B cell (primary cell): ENCODE data around the gene GPC3. TPM values are rescaled to one million over a fixed set of nuclear protein-coding genes. Genes with fewer than 3 reads are reported as not detected.

Experiments used
- ATAC-seq: fragments of 200-7000 bp; cut with Tn5 transposase; one replicate; pipeline ENCODE4 v1.10.0; 2021; ENCODE audit warnings: low read depth, mild to moderate bottlenecking, moderate number of reproducible peaks, moderate library complexity
- CTCF ChIA-PET: fragments of 350-600 bp; sonication (Branson Sonifier 250); formaldehyde crosslinking; loops from one replicate; lab custom pipeline; 2021; ENCODE audit warnings: antibody characterized with exemption, inconsistent platforms; lab: Charles Lee
- POLR2A ChIA-PET: fragments of 350-600 bp; sonication (Branson Sonifier 250); formaldehyde crosslinking; loops from one replicate; lab custom pipeline; 2021; ENCODE audit warnings: antibody characterized with exemption; lab: Charles Lee
- DNase-seq: peaks from one replicate; pipeline ENCODE4 v3.0.0; 2013
- H2AFZ ChIP-seq: 2 replicates; pipeline ENCODE4 v1.6.1; 2012; ENCODE audit warnings: mild to moderate bottlenecking, low read depth, low read length; ENCODE audit not compliant: insufficient read depth, poor library complexity, severe bottlenecking
- H3K27ac ChIP-seq, 2 donors: 1 replicate in 1 of 2; 2 replicates in 1 of 2; pipeline ENCODE4 v1.5.1; 2012 to 2013; ENCODE audit warnings: low read length in 2 of 2, mild to moderate bottlenecking in 2 of 2, moderate library complexity in 1 of 2
- H3K27me3 ChIP-seq, 4 experiments: fragments of 200-600 bp in 1 of 4; sonication (generic) in 1 of 4; replicated peaks in 1 of 4; 1 replicate in 2 of 4; 2 replicates in 2 of 4; pipeline versions ENCODE4 v1.6.1 to v1.7.0; 2013 to 2016; ENCODE audit warnings: low read length in 3 of 4, mild to moderate bottlenecking in 2 of 4, mixed read lengths in 1 of 4, moderate library complexity in 1 of 4; ENCODE audit not compliant: insufficient read depth in 4 of 4, control insufficient read depth in 3 of 4; ENCODE audit errors: control extremely low read depth in 1 of 4
- H3K36me3 ChIP-seq, 2 experiments: replicated peaks in 1 of 2; 1 replicate in 1 of 2; 2 replicates in 1 of 2; pipeline versions ENCODE4 v1.6.1 to v1.7.1; 2013; ENCODE audit warnings: low read length in 1 of 2; ENCODE audit not compliant: insufficient read depth in 2 of 2, control insufficient read depth in 1 of 2; ENCODE audit errors: control extremely low read depth in 1 of 2, extremely low read depth in 1 of 2
- H3K4me1 ChIP-seq, 2 donors: fragments of 200-600 bp in 1 of 2; sonication (generic) in 1 of 2; 1 replicate in 1 of 2; 2 replicates in 1 of 2; pipeline versions ENCODE4 v1.5.1 to v1.6.1; 2013 to 2017; ENCODE audit warnings: low read length in 2 of 2; ENCODE audit not compliant: control insufficient read depth in 2 of 2, insufficient read depth in 2 of 2
- H3K4me2 ChIP-seq: replicated peaks from 2 replicates; pipeline ENCODE3; 2012; ENCODE audit warnings: mild to moderate bottlenecking, low read depth, low read length; ENCODE audit not compliant: poor library complexity, severe bottlenecking
- H3K4me3 ChIP-seq, 5 experiments: fragments of 200-600 bp in 1 of 5; sonication (generic) in 1 of 5; 1 replicate in 3 of 5; 2 replicates in 2 of 5; pipeline versions ENCODE4 v1.5.1 to v1.7.0; 2011 to 2016; ENCODE audit warnings: low read length in 4 of 5, mild to moderate bottlenecking in 4 of 5, low read depth in 2 of 5, control low read depth in 1 of 5, moderate library complexity in 1 of 5; ENCODE audit not compliant: insufficient read depth in 1 of 5; ENCODE audit errors: control extremely low read depth in 1 of 5, extremely low read depth in 1 of 5
- H3K79me2 ChIP-seq: fragments of 200-600 bp; sonication (generic); one replicate; pipeline ENCODE4 v1.6.0; 2016; ENCODE audit warnings: low read length; ENCODE audit not compliant: control insufficient read depth, insufficient read depth
- H3K9ac ChIP-seq: fragments of 200-600 bp; sonication (generic); 2 replicates; pipeline ENCODE4 v1.6.1; 2017; ENCODE audit warnings: mild to moderate bottlenecking, low read length, moderate library complexity
- H3K9me3 ChIP-seq, 3 donors: one replicate each; pipeline versions ENCODE4 v1.6.1 to v1.7.1; 2013; ENCODE audit warnings: low read length in 2 of 3; ENCODE audit not compliant: control insufficient read depth in 2 of 3, insufficient read depth in 1 of 3; ENCODE audit errors: control extremely low read depth in 1 of 3
- H4K20me1 ChIP-seq: 2 replicates; pipeline ENCODE4 v1.6.0; 2012; ENCODE audit warnings: mild to moderate bottlenecking, low read length; ENCODE audit not compliant: insufficient read depth, control insufficient read depth, poor library complexity, severe bottlenecking
- H3K27ac Mint-ChIP-seq: one replicate; pipeline ENCODE4 v1.8.0; 2021; ENCODE audit warnings: mixed read lengths
- H3K27me3 Mint-ChIP-seq: one replicate; pipeline ENCODE4 v1.8.0; 2021; ENCODE audit warnings: mixed read lengths
- H3K4me1 Mint-ChIP-seq: one replicate; pipeline ENCODE4 v1.8.0; 2021; ENCODE audit warnings: mixed read lengths
- H3K4me3 Mint-ChIP-seq: one replicate; pipeline ENCODE4 v1.8.0; 2021; ENCODE audit warnings: mixed read lengths
- H3K9me3 Mint-ChIP-seq: one replicate; pipeline ENCODE4 v1.8.0; 2022; ENCODE audit warnings: mixed read lengths; ENCODE audit not compliant: insufficient read depth
- EZH2 ChIP-seq: IDR thresholded peaks from 2 replicates; pipeline ENCODE4 v1.6.1; 2012; ENCODE audit warnings: borderline replicate concordance, low read depth, mild to moderate bottlenecking, moderate library complexity, low read length; ENCODE audit not compliant: insufficient read depth, poor library complexity, severe bottlenecking
- WGBS: methylation state at CpG from one replicate; pipeline ENCODE4 v1.1.5; 2013; ENCODE audit warnings: missing lambda C conversion rate; ENCODE audit not compliant: insufficient coverage; 5-methylcytosine and 5-hydroxymethylcytosine counted together
- intact Hi-C: fragments of 100-400 bp; cut with micrococcal nuclease; formaldehyde crosslinking; loops from one replicate; pipeline ENCODE4 v1.10.0; 2022
- polyA plus RNA-seq: library from polyadenylated mRNA; depleted of rRNA; stranded (reverse); fragments of >200 nt; gene quantifications from 2 replicates; pipeline ENCODE4 v1.2.3, GENCODE V29; 2012
- total RNA-seq, 2 donors: library from RNA; stranded (reverse); fragments of 120-200 nt in 1 of 2; gene quantifications; 1 replicate in 1 of 2; 2 replicates in 1 of 2; pipeline versions ENCODE4 v1.2.3 to v1.2.4, GENCODE V29; 2013 to 2022
- TF ChIP-seq, protein P1 (sequence below): fragments of 200-600 bp; IDR thresholded peaks from one replicate; pipeline ENCODE4 v1.8.0; 2022; ENCODE audit warnings: antibody characterized with exemption, mild to moderate bottlenecking

GPC3 gene
- total and polyA plus RNA-seq, 2 donors (not counting 1 experiment from before 2014, with no cell fraction given), result not detected

DNA sequence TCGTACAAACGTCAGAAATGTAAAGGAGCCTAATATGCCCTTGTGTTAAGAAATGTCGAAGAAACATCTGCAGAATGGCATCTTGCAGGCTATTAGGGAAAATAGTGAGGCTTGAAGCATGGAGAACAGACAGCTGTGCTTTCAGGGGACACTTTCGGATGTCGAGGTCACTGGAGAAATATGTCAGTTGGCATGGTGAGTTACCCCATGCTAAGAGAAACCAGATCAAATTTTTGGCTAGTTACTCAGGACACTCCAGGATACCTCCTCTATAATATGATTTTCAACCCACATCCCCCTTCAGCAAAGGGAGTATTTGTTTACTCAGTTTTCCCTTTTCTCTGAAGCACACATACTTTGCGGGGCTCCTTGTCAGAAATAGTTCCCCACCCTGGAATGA, 171.4 kb downstream of the GPC3 start:
- Histone ChIP-seq H3K36me3 (no peaks in the 10 kb centered on the region), H3K79me2 (no peaks in the 10 kb centered on the region), H2AFZ (no peak overlapping the region), H3K4me3 (no peak overlapping the region), H3K9me3 (no peaks in the 10 kb centered on the region), H4K20me1 (no peaks in the 10 kb centered on the region), H3K4me2 (no peak overlapping the region), H3K9ac (no peak overlapping the region), H3K27ac (no peak overlapping the region), H3K27me3 (no peaks in the 10 kb centered on the region), H3K4me1 (no peaks in the 10 kb centered on the region)
- intact Hi-C loops, result no loop called here
- ChIA-PET CTCF (no interaction called here), POLR2A (no interaction called here)
- Mint-ChIP-seq H3K27ac (no peak overlapping the region), H3K4me3 (no peak overlapping the region), H3K27me3 (no peaks in the 10 kb centered on the region), H3K9me3 (no peaks in the 10 kb centered on the region), H3K4me1 (no peaks in the 10 kb centered on the region)
- DNase-seq (no peak), ATAC-seq (no peak)
- WGBS, result 90% methylated on average over 4 of the region's 6 CpGs
- no peak for TF ChIP-seq EZH2
- TF ChIP-seq, protein P1, sequence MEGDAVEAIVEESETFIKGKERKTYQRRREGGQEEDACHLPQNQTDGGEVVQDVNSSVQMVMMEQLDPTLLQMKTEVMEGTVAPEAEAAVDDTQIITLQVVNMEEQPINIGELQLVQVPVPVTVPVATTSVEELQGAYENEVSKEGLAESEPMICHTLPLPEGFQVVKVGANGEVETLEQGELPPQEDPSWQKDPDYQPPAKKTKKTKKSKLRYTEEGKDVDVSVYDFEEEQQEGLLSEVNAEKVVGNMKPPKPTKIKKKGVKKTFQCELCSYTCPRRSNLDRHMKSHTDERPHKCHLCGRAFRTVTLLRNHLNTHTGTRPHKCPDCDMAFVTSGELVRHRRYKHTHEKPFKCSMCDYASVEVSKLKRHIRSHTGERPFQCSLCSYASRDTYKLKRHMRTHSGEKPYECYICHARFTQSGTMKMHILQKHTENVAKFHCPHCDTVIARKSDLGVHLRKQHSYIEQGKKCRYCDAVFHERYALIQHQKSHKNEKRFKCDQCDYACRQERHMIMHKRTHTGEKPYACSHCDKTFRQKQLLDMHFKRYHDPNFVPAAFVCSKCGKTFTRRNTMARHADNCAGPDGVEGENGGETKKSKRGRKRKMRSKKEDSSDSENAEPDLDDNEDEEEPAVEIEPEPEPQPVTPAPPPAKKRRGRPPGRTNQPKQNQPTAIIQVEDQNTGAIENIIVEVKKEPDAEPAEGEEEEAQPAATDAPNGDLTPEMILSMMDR, result no peak

DNA sequence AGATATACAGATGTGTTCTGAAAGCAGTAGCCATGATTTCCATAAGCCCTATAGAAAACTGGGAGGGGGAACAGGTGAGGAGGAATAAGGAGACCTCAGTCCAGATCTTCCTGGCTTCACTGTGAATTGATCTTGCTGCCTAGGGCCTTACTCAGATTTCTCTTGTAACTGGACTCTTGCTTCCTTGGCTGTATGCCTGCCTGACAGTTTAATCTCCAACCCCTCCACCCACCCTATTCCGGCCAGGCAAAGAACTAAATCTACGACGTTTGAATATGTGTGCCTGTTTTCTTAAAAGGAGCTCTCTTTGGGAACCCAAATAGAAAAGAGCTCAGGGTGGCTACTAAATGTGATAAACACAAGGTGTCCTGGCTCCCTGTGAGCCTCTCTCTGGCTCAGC, 173.0 kb downstream of the GPC3 start:
- no peaks in the 10 kb centered on the region for H3K9me3 ChIP-seq
- no peaks in the 10 kb centered on the region for H3K27me3 ChIP-seq
- Mint-ChIP-seq H3K4me1 (no peaks in the 10 kb centered on the region), H3K27me3 (no peaks in the 10 kb centered on the region), H3K9me3 (no peaks in the 10 kb centered on the region), H3K27ac (no peak overlapping the region), H3K4me3 (no peak overlapping the region)
- no peak for TF ChIP-seq EZH2
- TF ChIP-seq, protein P1, result no peak
- WGBS, result no CpG with 5 or more reads among the region's 3 CpGs
- DNase-seq (no peak), ATAC-seq (no peak)
- no peak overlapping the region for H3K4me3 ChIP-seq
- H3K4me1 ChIP-seq, result no peaks in the 10 kb centered on the region
- H3K36me3 ChIP-seq, result no peaks in the 10 kb centered on the region
- no peaks in the 10 kb centered on the region for H4K20me1 ChIP-seq
- ChIA-PET POLR2A (no interaction called here), CTCF (no interaction called here)
- no peaks in the 10 kb centered on the region for H3K79me2 ChIP-seq
- intact Hi-C loops, result no loop called here
- no peak overlapping the region for H3K27ac ChIP-seq
- no peak overlapping the region for H3K9ac ChIP-seq
- no peak overlapping the region for H3K4me2 ChIP-seq
- H2AFZ ChIP-seq, result no peak overlapping the region
